Measurements from ENCODE around the gene CRMP1. TPM values are rescaled to one million over a fixed set of nuclear protein-coding genes. Genes with fewer than 3 reads are reported as not detected.
"Not testable (repeated sequence)": the region's sequence is repeated elsewhere in the genome, so short reads cannot be mapped to it uniquely, and the experiment has no call there.

Gene CRMP1
- total and polyA plus RNA-seq, 5 donors: 0.40 to 1.0 (median 0.50) TPM

DNA sequence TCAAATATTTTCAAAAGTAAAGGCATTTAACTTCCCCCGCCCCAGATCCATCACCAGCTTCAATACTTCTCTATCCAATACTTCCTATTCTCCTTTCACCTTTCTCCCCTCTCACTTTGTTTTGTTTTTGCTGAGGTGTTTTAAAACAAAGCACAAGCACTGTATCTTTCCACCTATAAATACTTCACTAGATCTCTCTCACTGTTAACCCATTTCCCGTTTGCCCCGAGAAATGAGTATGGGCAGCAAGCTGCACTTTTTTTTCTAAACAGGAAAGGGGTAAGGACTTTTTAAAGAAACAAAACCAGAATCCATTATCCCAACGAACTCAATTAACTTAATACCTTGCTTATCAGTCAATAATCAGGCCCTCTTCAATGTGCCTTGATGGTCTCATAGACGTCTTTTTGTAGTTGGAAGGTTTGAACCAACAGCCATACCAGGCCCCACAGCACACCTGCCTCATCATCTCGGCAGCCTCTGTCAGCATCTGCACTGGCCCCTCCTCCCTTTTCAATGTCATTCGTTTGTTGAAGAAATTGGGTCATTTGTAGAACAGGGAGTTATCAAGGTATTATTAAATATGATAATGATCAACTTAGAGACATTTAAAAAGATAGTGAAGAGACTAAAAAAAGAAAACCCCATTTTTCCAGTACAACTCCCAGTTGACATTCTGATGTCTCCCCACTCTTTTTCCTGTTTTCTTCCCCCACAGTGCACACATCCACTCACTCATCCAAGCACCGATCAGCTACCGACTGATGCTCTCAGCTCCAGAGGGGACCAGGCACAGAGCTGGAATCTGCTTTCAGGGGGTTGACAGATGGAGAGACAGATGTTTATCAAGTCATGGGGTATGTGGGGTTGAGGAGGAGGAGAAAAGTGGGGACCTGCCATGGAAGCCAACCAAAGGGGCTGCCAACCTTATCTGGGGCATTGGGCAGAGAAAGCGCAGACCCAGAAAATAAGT, 25.8 kb downstream of the CRMP1 start:
- Histone ChIP-seq H3K27ac (ENCODE audit: low read length) (no peak overlapping the region), H3K4me1 (ENCODE audit: control insufficient read depth, insufficient read depth, low read length) (no peaks in the 10 kb centered on the region), H3K9me3 (ENCODE audit: control insufficient read depth, low read length) (no peaks in the 10 kb centered on the region), H3K27me3 (ENCODE audit: control insufficient read depth, insufficient read depth) (no peaks in the 10 kb centered on the region), H3K4me3 (ENCODE audit: low read length) (no peak overlapping the region)
- WGBS: 78% methylated on average over 10 of the region's 10 CpGs
- intact Hi-C loops (cut with DNase I): no loop called here
- ATAC-seq (no peak), DNase-seq (no peak)

DNA sequence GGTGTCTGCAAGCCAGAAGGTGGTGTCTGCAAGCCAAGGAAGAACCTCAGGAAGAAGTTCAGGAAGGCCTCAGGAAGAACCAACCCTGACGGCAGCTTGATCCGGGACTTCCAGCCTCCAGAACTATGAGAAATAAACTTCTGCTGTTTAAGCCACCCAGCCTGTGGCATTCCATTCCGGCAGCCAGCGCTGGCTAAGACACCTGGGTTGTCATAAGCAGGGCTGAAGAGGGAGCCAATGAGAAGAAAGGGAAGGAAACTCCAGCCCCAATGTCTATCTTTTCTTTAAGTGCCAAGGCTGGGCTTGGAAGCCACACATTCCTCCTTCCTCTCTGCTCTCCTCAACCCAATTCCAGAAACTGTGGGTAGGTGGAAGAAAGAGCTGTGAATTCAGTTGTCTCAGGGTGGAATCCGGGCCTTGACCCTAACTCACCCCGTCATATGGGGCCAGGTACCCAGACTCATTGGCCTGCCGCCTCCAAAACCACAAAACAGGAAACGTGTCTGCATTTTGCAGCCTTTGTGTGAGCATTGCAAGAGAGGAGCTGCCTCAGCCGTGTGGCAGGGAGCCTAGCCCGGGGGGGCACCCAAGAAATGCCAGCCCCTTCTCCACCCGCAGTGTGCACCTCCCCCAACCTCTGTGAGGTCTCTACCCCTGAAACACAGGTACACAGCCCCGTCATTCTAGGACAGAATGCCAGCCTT, 26.8 kb downstream of the CRMP1 start:
- intact Hi-C loops (cut with DNase I): no loop called here
- H3K27me3 ChIP-seq (ENCODE audit: control insufficient read depth, insufficient read depth): no peaks in the 10 kb centered on the region
- DNase-seq (no peak), ATAC-seq (no peak)
- WGBS: 71% methylated on average over 12 of the region's 12 CpGs
- no peaks in the 10 kb centered on the region for H3K4me1 ChIP-seq (ENCODE audit: control insufficient read depth, insufficient read depth, low read length)
- H3K27ac ChIP-seq (ENCODE audit: low read length): no peak overlapping the region
- H3K4me3 ChIP-seq (ENCODE audit: low read length): no peak overlapping the region
- H3K9me3 ChIP-seq (ENCODE audit: control insufficient read depth, low read length): no peaks in the 10 kb centered on the region

DNA sequence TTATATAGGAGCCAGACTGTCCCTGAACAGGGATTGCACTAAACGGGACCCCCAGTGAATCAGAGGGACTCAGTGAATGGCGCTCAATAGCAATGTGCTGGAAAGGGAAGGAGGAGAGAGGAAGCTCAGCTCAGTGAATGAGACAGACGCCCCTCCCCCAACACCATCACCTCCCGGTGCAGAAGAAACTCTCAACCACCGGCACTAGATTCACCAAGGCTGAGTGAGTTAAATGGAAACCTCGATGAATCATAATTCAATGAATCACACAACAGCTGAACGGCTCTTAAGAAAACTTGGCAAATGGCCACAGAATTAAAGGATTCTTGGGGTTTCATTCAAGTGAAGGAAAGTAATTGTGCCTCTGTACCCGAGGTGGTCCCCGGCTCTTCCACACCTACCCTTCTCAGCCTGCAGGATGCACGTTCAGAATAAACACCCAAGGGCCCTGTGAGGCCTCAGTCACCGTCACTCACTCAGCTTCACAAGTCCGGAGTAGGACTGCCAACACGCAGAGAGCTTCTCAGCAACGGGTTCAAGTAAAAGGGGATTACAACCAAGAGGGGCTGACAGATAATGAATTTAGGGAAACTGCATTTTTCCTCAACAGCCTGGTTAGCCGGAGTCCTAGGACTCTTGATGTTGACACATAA, 29.3 kb downstream of the CRMP1 start:
- Histone ChIP-seq H3K4me3 (ENCODE audit: low read length) (no peak overlapping the region), H3K27ac (ENCODE audit: low read length) (no peak overlapping the region), H3K27me3 (ENCODE audit: control insufficient read depth, insufficient read depth) (no peaks in the 10 kb centered on the region), H3K9me3 (ENCODE audit: control insufficient read depth, low read length) (no peaks in the 10 kb centered on the region), H3K4me1 (ENCODE audit: control insufficient read depth, insufficient read depth, low read length) (no peaks in the 10 kb centered on the region)
- no peak for ATAC-seq
- intact Hi-C loops (cut with DNase I): no loop called here
- no peak for DNase-seq
- WGBS: 61% methylated on average over 15 of the region's 15 CpGs

DNA sequence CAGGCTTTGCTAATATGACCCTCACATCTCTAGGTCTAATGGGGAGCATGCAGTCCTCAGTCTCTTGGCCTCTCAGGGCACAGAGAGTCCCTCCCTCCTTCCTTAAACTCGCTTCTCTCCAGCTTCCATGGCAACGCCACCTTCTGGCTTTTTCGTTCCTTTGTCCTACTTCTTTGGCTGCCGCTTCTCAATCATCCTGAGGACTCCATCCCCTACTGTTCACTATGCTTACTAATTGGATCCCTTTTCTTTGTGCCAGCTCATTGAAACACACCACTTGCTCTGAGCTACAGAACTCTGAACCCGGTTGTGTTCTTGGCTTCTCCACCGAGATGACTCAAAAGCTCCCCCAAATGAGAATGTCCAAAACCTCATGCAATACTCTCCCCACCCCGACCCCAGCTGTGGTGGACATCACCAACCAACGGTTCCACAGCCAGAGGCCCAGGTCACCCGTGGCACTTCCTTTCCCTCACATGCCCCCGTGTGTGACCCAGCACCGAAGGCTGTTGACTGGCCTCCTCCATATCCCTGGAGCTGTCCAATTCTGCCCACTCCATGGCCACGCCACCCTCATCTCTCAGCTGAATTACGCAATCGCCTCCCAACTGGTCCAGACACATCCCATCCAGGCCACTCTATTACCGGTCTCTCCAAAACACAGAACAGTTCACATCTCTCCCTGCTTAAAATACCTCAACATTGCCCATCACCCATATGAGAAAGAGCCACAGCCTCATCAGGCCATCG, 34.7 kb downstream of the CRMP1 start:
- intact Hi-C loops (cut with DNase I): no loop called here
- no peaks in the 10 kb centered on the region for H3K27me3 ChIP-seq (ENCODE audit: control insufficient read depth, insufficient read depth)
- WGBS: 87% methylated on average over 16 of the region's 16 CpGs
- H3K4me3 ChIP-seq (ENCODE audit: low read length): no peak overlapping the region
- DNase-seq (no peak), ATAC-seq (no peak)
- H3K9me3 ChIP-seq (ENCODE audit: control insufficient read depth, low read length): no peaks in the 10 kb centered on the region
- H3K4me1 ChIP-seq (ENCODE audit: control insufficient read depth, insufficient read depth, low read length): no peaks in the 10 kb centered on the region
- H3K27ac ChIP-seq (ENCODE audit: low read length): no peak overlapping the region

DNA sequence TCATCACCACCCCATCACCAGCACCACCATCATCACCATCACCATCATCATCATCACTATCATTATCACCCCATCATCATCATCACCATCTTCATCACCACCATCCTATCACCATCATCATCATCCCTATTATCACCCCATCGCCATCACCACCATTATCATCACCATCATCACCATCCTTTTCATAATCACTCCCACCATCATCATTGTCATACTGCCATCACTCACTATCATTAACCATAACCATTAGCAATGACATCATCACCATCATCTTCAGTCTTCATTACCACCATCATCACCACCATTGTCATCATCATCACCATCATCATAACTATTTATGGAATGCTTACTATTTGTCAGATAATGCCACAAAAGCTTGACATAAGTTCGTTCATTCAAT, 35.7 kb downstream of the CRMP1 start:
- intact Hi-C loops (cut with DNase I): no loop called here
- H3K27ac ChIP-seq (ENCODE audit: low read length): no peak overlapping the region
- no peaks in the 10 kb centered on the region for H3K4me1 ChIP-seq (ENCODE audit: control insufficient read depth, insufficient read depth, low read length)
- ATAC-seq: no peak
- 94% methylated on average over 2 of the region's 2 CpGs for WGBS
- no peak for DNase-seq
- no peaks in the 10 kb centered on the region for H3K27me3 ChIP-seq (ENCODE audit: control insufficient read depth, insufficient read depth)
- H3K9me3 ChIP-seq (ENCODE audit: control insufficient read depth, low read length): no peaks in the 10 kb centered on the region
- H3K4me3 ChIP-seq (ENCODE audit: low read length): no peak overlapping the region

DNA sequence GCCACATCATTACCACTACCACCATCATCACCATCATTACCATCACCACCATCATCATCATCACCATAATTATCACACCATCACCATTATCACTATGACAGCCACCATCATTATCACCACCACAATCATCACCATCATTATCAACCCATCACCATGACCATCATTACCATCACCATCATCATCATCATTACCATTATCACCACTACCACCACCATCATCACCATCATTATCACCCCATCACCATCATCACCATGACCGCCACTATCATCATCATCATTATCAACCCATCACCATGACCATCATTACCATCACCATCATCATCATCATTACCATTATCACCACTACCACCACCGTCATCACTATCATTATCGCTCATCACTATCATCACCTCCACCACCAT, 36.5 kb downstream of the CRMP1 start:
- ATAC-seq; H3K4me3 ChIP-seq (ENCODE audit: low read length); DNase-seq; H3K4me1 ChIP-seq (ENCODE audit: control insufficient read depth, insufficient read depth, low read length); intact Hi-C loops (cut with DNase I); H3K27ac ChIP-seq (ENCODE audit: low read length); H3K9me3 ChIP-seq (ENCODE audit: control insufficient read depth, low read length); H3K27me3 ChIP-seq (ENCODE audit: control insufficient read depth, insufficient read depth): not testable (repeated sequence)
- 98% methylated on average over 3 of the region's 3 CpGs for WGBS

GRCh38 chr4:5854929-5855328, 38.0 kb downstream of the CRMP1 start:
- no peak for DNase-seq
- WGBS: 96% methylated on average over 3 of the region's 3 CpGs
- H3K27me3 ChIP-seq (ENCODE audit: control insufficient read depth, insufficient read depth): no peaks in the 10 kb centered on the region
- no peaks in the 10 kb centered on the region for H3K9me3 ChIP-seq (ENCODE audit: control insufficient read depth, low read length)
- no peaks in the 10 kb centered on the region for H3K4me1 ChIP-seq (ENCODE audit: control insufficient read depth, insufficient read depth, low read length)
- no peak overlapping the region for H3K4me3 ChIP-seq (ENCODE audit: low read length)
- no peak for ATAC-seq
- H3K27ac ChIP-seq (ENCODE audit: low read length): no peak overlapping the region
- intact Hi-C loops (cut with DNase I): no loop called here

DNA sequence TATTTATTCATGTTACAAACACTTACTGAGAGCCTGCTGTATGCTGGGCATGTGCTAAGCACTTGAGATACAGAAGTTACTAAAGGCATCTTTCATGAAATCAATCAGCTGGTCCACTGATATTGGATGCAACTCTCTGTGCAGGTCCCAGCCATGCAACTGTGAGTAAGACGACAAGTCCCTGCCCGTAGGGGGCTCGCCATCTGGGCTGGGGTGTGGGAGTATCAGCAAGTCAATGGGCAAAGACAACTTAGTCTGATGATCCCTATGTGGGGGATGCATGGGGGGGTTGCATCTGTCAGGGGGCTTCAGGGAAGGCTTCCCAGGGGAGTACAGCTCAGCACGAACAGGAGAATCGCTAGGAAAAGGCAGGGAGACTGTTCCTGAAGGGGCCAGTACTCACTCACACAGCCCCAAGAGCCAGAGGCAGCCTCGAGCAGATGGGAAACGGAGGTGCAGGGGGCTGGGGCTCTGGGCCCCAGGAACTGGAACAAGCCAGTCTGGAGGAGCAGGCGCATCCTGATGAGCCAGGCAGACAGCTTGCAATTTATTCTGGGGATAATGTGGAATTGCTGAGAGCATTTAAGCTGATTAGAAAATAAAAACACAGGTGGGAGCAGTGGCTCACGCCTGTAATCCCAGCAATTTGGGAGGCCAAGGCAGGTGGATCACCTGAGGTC, 40.2 kb downstream of the CRMP1 start:
- Histone ChIP-seq H3K27me3 (ENCODE audit: control insufficient read depth, insufficient read depth) (no peaks in the 10 kb centered on the region), H3K4me3 (ENCODE audit: low read length) (no peak overlapping the region), H3K27ac (ENCODE audit: low read length) (no peak overlapping the region), H3K4me1 (ENCODE audit: control insufficient read depth, insufficient read depth, low read length) (no peaks in the 10 kb centered on the region), H3K9me3 (ENCODE audit: control insufficient read depth, low read length) (no peaks in the 10 kb centered on the region)
- ATAC-seq: no peak
- no peak for DNase-seq
- intact Hi-C loops (cut with DNase I): no loop called here
- 81% methylated on average over 9 of the region's 9 CpGs for WGBS

GRCh38 chr4:5851637-5852301, 41.1 kb downstream of the CRMP1 start:
- Histone ChIP-seq H3K27me3 (ENCODE audit: control insufficient read depth, insufficient read depth) (no peaks in the 10 kb centered on the region), H3K27ac (ENCODE audit: low read length) (no peak overlapping the region), H3K4me1 (ENCODE audit: control insufficient read depth, insufficient read depth, low read length) (no peaks in the 10 kb centered on the region), H3K4me3 (ENCODE audit: low read length) (no peak overlapping the region), H3K9me3 (ENCODE audit: control insufficient read depth, low read length) (no peaks in the 10 kb centered on the region)
- ATAC-seq (no peak), DNase-seq (no peak)
- intact Hi-C loops (cut with DNase I): no loop called here
- WGBS: 75% methylated on average over 4 of the region's 4 CpGs
